Neural cell (in vitro differentiated cells): ENCODE measurements around the gene CATSPERE. TPM values are rescaled to one million over a fixed set of nuclear protein-coding genes. Genes with fewer than 3 reads are reported as not detected.
"Not testable (repeated sequence)": the region's sequence is repeated elsewhere in the genome, so short reads cannot be mapped to it uniquely, and the experiment has no call there.

Experiments used
- H2AFZ ChIP-seq: fragments of 200-600, 300-800 bp; sonication (generic), shearing (Covaris generic); 2 replicates; pipeline ENCODE4 v1.6.0; 2014; ENCODE audit warnings: low read depth, mild to moderate bottlenecking, antibody characterized with exemption, low read length, moderate library complexity
- H3F3A ChIP-seq: fragments of 200-600 bp; shearing (Covaris generic); 2 replicates; pipeline ENCODE4 v1.6.1; 2016; ENCODE audit warnings: mild to moderate bottlenecking, moderate library complexity, mixed read lengths, antibody characterized with exemption, low read length; ENCODE audit not compliant: insufficient read depth, poor library complexity, severe bottlenecking
- H3K27ac ChIP-seq: fragments of 200-600, 300-800 bp; sonication (generic), shearing (Covaris generic); 2 replicates; pipeline ENCODE4 v1.5.1; 2014; ENCODE audit warnings: mild to moderate bottlenecking, low read length, moderate library complexity
- H3K27me3 ChIP-seq: fragments of 300-800, 200-600 bp; sonication (generic), shearing (Covaris generic); 2 replicates; pipeline ENCODE4 v1.6.0; 2014; ENCODE audit warnings: mild to moderate bottlenecking, low read depth, low read length, moderate library complexity; ENCODE audit not compliant: insufficient read depth
- H3K36me3 ChIP-seq: fragments of 300-800, 200-600 bp; sonication (generic), shearing (Covaris generic); 2 replicates; pipeline ENCODE4 v1.5.1; 2014; ENCODE audit warnings: mild to moderate bottlenecking, antibody characterized with exemption, low read length, moderate library complexity; ENCODE audit not compliant: insufficient read depth
- H3K4me2 ChIP-seq: fragments of 300-800, 200-600 bp; sonication (generic), shearing (Covaris generic); 2 replicates; pipeline ENCODE4 v1.6.0; 2014; ENCODE audit warnings: mild to moderate bottlenecking, low read length
- H3K4me3 ChIP-seq: fragments of 300-800, 200-600 bp; sonication (generic), shearing (Covaris generic); 2 replicates; pipeline ENCODE4 v1.5.1; 2014; ENCODE audit warnings: mild to moderate bottlenecking, low read length, moderate library complexity
- H3K79me2 ChIP-seq: fragments of 200-600 bp; shearing (Covaris generic); replicated peaks from 2 replicates; pipeline ENCODE4 v1.6.0; 2014; ENCODE audit warnings: mild to moderate bottlenecking, low read length, moderate library complexity; ENCODE audit not compliant: insufficient read depth
- H3K9ac ChIP-seq: fragments of 300-800, 200-600 bp; sonication (generic), shearing (Covaris generic); 2 replicates; pipeline ENCODE4 v1.6.1; 2016; ENCODE audit warnings: mild to moderate bottlenecking, low read length, mixed read lengths
- H3K9me2 ChIP-seq: fragments of 200-600 bp; shearing (Covaris generic); 2 replicates; pipeline ENCODE4 v1.6.1; 2016; ENCODE audit warnings: mild to moderate bottlenecking, low read length, mixed read lengths; ENCODE audit not compliant: insufficient read depth
- H3K9me3 ChIP-seq: fragments of 200-600, 300-800 bp; sonication (generic), shearing (Covaris generic); 2 replicates; pipeline ENCODE4 v1.6.1; 2016; ENCODE audit warnings: mild to moderate bottlenecking, mixed run types, low read length, moderate library complexity, mixed read lengths
- H4K20me1 ChIP-seq: fragments of 200-600 bp; shearing (Covaris generic); 2 replicates; pipeline ENCODE4 v1.6.1; 2016; ENCODE audit warnings: mild to moderate bottlenecking, mixed run types; ENCODE audit not compliant: insufficient read depth
- EP300 ChIP-seq: fragments of 450-650 bp; conservative IDR thresholded peaks from 2 replicates; pipeline ENCODE4 v1.6.1; 2014; ENCODE audit warnings: antibody characterized with exemption, mild to moderate bottlenecking, moderate library complexity; ENCODE audit not compliant: poor library complexity, severe bottlenecking
- EZH2 ChIP-seq: fragments of 200-600, 300-800 bp; shearing (Covaris generic), sonication (generic); IDR thresholded peaks from 2 replicates; pipeline ENCODE4 v1.6.1; 2014; ENCODE audit warnings: antibody characterized with exemption, low read length, borderline replicate concordance, mild to moderate bottlenecking; ENCODE audit not compliant: insufficient read depth, poor library complexity, severe bottlenecking
- MXI1 ChIP-seq: fragments of 450-650 bp; conservative IDR thresholded peaks from 2 replicates; pipeline ENCODE4 v1.6.1; 2014; ENCODE audit warnings: antibody characterized with exemption, mild to moderate bottlenecking; ENCODE audit not compliant: poor library complexity, severe bottlenecking
- POLR2AphosphoS5 ChIP-seq: IDR thresholded peaks from 2 replicates; pipeline ENCODE4 v1.6.1; 2012
- RAD21 ChIP-seq: fragments of 450-650 bp; conservative IDR thresholded peaks from 2 replicates; pipeline ENCODE4 v1.6.1; 2014; ENCODE audit warnings: antibody characterized with exemption, mild to moderate bottlenecking, moderate library complexity
- SMC3 ChIP-seq: fragments of 450-650 bp; conservative IDR thresholded peaks from 2 replicates; pipeline ENCODE4 v1.6.1; 2014; ENCODE audit warnings: antibody characterized with exemption, mild to moderate bottlenecking, moderate library complexity; ENCODE audit not compliant: poor library complexity
- TAF1 ChIP-seq: IDR thresholded peaks from 2 replicates; pipeline ENCODE4 v1.6.1; 2012; ENCODE audit warnings: low read depth
- polyA plus RNA-seq: library from polyadenylated mRNA; depleted of rRNA; stranded (reverse); fragments of >200 nt; gene quantifications from 2 replicates; pipeline ENCODE4 v1.2.3, GENCODE V29; 2014
- TF ChIP-seq, protein P1 (sequence below): fragments of 450-650 bp; IDR thresholded peaks from 2 replicates; pipeline ENCODE4 v1.5.1; 2014; ENCODE audit warnings: antibody characterized with exemption, mild to moderate bottlenecking, moderate library complexity; ENCODE audit not compliant: poor library complexity, severe bottlenecking

The CATSPERE gene
- polyA plus RNA-seq, 1 donor from 2014 or later, result 5.6 TPM

DNA sequence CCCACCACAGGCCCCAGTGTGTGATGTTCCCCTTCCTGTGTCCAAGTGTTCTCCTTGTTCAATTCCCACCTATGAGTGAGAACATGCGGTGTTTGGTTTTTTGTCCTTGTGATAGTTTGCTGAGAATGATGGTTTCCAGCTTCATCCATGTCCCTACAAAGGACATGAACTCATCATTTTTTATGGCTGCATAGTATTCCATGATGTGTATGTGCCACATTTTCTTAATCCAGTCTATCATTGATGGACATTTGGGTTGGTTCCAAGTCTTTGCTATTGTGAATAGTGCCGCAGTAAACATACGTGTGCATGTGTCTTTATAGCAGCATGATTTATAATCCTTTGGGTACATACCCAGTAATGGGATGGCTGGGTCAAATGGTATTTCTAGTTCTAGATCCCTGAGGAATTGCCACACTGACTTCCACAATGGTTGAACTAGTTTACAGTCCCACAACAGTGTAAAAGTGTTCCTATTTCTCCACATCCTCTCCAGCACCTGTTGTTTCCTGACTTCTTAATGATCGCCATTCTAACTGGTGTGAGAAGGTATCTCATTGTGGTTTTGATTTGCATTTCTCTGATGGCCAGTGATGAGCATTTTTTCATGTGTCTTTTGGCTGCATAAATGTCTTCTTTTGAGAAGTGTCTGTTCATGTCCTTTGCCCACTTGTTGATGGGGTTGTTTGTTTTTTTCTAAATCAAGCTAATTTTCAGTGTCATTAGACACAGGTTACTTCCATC lies 200.7 kb downstream of the CATSPERE start:
- H3F3A ChIP-seq, H3K9ac ChIP-seq, H2AFZ ChIP-seq, H3K27me3 ChIP-seq, H3K9me3 ChIP-seq, H3K4me3 ChIP-seq, H3K36me3 ChIP-seq, H4K20me1 ChIP-seq, H3K4me2 ChIP-seq, H3K9me2 ChIP-seq, H3K27ac ChIP-seq: not testable (repeated sequence)
- peaks cover 18% of the 10 kb centered on the region for H3K79me2 ChIP-seq

GRCh38 chr1:244662599-244662998 lies 201.5 kb downstream of the CATSPERE start:
- Histone ChIP-seq H4K20me1 (no peaks in the 10 kb centered on the region), H3K4me3 (no peak overlapping the region), H3K4me2 (no peak overlapping the region), H3K27ac (no peak overlapping the region), H3K9me2 (no peaks in the 10 kb centered on the region), H3K9ac (no peak overlapping the region), H3K27me3 (no peaks in the 10 kb centered on the region), H3K9me3 (no peaks in the 10 kb centered on the region), H3F3A (no peaks in the 10 kb centered on the region), H3K36me3 (peaks cover 6% of the 10 kb centered on the region), H3K79me2 (peaks cover 14% of the 10 kb centered on the region), H2AFZ (no peak overlapping the region)
- TF ChIP-seq SMC3 (no peak), POLR2AphosphoS5 (no peak), TAF1 (no peak), MXI1 (no peak), EP300 (no peak), RAD21 (no peak), EZH2 (no peak)
- TF ChIP-seq, protein P1, sequence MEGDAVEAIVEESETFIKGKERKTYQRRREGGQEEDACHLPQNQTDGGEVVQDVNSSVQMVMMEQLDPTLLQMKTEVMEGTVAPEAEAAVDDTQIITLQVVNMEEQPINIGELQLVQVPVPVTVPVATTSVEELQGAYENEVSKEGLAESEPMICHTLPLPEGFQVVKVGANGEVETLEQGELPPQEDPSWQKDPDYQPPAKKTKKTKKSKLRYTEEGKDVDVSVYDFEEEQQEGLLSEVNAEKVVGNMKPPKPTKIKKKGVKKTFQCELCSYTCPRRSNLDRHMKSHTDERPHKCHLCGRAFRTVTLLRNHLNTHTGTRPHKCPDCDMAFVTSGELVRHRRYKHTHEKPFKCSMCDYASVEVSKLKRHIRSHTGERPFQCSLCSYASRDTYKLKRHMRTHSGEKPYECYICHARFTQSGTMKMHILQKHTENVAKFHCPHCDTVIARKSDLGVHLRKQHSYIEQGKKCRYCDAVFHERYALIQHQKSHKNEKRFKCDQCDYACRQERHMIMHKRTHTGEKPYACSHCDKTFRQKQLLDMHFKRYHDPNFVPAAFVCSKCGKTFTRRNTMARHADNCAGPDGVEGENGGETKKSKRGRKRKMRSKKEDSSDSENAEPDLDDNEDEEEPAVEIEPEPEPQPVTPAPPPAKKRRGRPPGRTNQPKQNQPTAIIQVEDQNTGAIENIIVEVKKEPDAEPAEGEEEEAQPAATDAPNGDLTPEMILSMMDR, result no peak

- no peaks in the 10 kb centered on the region for H3K9me3 ChIP-seq
- no peaks in the 10 kb centered on the region for H3K27me3 ChIP-seq
- TF ChIP-seq EZH2 (no peak), SMC3 (no peak), MXI1 (no peak), POLR2AphosphoS5 (no peak), RAD21 (no peak), EP300 (no peak)
- H3K79me2 ChIP-seq, result peaks cover 7% of the 10 kb centered on the region
- H3K4me3 ChIP-seq, result no peak overlapping the region
- H4K20me1 ChIP-seq, result no peaks in the 10 kb centered on the region
- H2AFZ ChIP-seq, result no peak overlapping the region
- no peaks in the 10 kb centered on the region for H3F3A ChIP-seq
- H3K27ac ChIP-seq, result no peak overlapping the region
- no peak overlapping the region for H3K4me2 ChIP-seq
- H3K36me3 ChIP-seq, result peaks cover 6% of the 10 kb centered on the region
- H3K9ac ChIP-seq, result no peak overlapping the region
- no peaks in the 10 kb centered on the region for H3K9me2 ChIP-seq
Observed at GRCh38 chr1:244664353-244664752, 203.3 kb downstream of the CATSPERE start.
